Natural killer cell (primary cell): ENCODE measurements around the gene BNIPL. TPM values are rescaled to one million over a fixed set of nuclear protein-coding genes. Genes with fewer than 3 reads are reported as not detected.
A peak's percentile ranks its signal among the peaks of the same experiment; 100 is the strongest.

ENCODE experiments used
- ATAC-seq, 3 donors: fragments of 150-1000 bp in 2 of 3; fragments of 200-7000 bp in 1 of 3; cut with Tn5 transposase; 1 replicate in 1 of 3; 2 replicates in 2 of 3; pipeline ENCODE4 v1.10.0; 2021; ENCODE audit warnings: mild to moderate bottlenecking in 2 of 3, moderate library complexity in 2 of 3
- DNase-seq, 2 donors: peaks; one replicate each; pipeline versions ENCODE4 v3.0.0 to v3.0.0-alpha.2; 2013 to 2021; ENCODE audit warnings: mixed read lengths in 1 of 2
- H3K27ac ChIP-seq: one replicate; pipeline ENCODE4 v1.5.1; 2013; ENCODE audit warnings: mild to moderate bottlenecking, low read length
- H3K27me3 ChIP-seq: one replicate; pipeline ENCODE4 v1.6.1; 2013; ENCODE audit warnings: low read length; ENCODE audit not compliant: control insufficient read depth, insufficient read depth
- H3K36me3 ChIP-seq: one replicate; pipeline ENCODE4 v1.6.1; 2013; ENCODE audit warnings: low read length; ENCODE audit not compliant: control insufficient read depth, insufficient read depth
- H3K4me1 ChIP-seq: one replicate; pipeline ENCODE4 v1.6.1; 2013; ENCODE audit warnings: low read length; ENCODE audit not compliant: control insufficient read depth, insufficient read depth
- H3K4me3 ChIP-seq: one replicate; pipeline ENCODE4 v1.5.1; 2013; ENCODE audit warnings: low read length
- H3K9me3 ChIP-seq: one replicate; pipeline ENCODE4 v1.6.1; 2013; ENCODE audit warnings: low read length; ENCODE audit not compliant: control insufficient read depth, insufficient read depth
- H3K27ac Mint-ChIP-seq, 2 donors: one replicate each; pipeline ENCODE4 v1.8.0; 2022; ENCODE audit warnings: mild to moderate bottlenecking in 2 of 2, mixed read lengths in 2 of 2, moderate library complexity in 1 of 2
- H3K27me3 Mint-ChIP-seq, 2 donors: one replicate each; pipeline ENCODE4 v1.8.0; 2022; ENCODE audit warnings: low read depth in 2 of 2, mixed read lengths in 2 of 2
- H3K36me3 Mint-ChIP-seq: one replicate; pipeline ENCODE4 v1.8.0; 2022; ENCODE audit warnings: mixed read lengths
- H3K4me1 Mint-ChIP-seq, 2 donors: one replicate each; pipeline ENCODE4 v1.8.0; 2022; ENCODE audit warnings: mixed read lengths in 2 of 2
- H3K4me3 Mint-ChIP-seq: one replicate; pipeline ENCODE4 v1.8.0; 2022; ENCODE audit warnings: mild to moderate bottlenecking, moderate library complexity, mixed read lengths
- H3K9me3 Mint-ChIP-seq, 2 donors: one replicate each; pipeline ENCODE4 v1.8.0; 2022; ENCODE audit warnings: mixed read lengths in 2 of 2
- CTCF ChIP-seq: fragments of 200-600 bp; IDR thresholded peaks from one replicate; pipeline ENCODE4 v1.8.0; 2022; ENCODE audit warnings: antibody characterized with exemption
- WGBS: methylation state at CpG from one replicate; pipeline ENCODE4 v1.1.7; 2013; ENCODE audit warnings: missing lambda C conversion rate; ENCODE audit not compliant: insufficient coverage; 5-methylcytosine and 5-hydroxymethylcytosine counted together
- intact Hi-C: fragments of 100-400 bp; cut with micrococcal nuclease; formaldehyde crosslinking; loops from one replicate; pipeline ENCODE4 v1.14.2; 2022
- total RNA-seq, 4 donors: library from RNA; stranded (reverse); fragments of 120-200 nt in 1 of 4; gene quantifications; one replicate each; pipeline versions ENCODE4 v1.2.3 to v1.2.4, GENCODE V29; 2013 to 2022

The BNIPL gene
- total RNA-seq, 3 donors from 2014 or later (not counting 1 experiment from before 2014, with no cell fraction given): 0.28 to 0.39 (median 0.33) TPM

GRCh38 chr1:150995460-150995859, 40.9 kb upstream of the BNIPL start:
- intact Hi-C loops: loop anchor here (5.0 kb wide), 1 partner anchor 738 kb away; the partner anchor contains the start of gene CA14
- Histone ChIP-seq H3K36me3 (peaks cover 12% of the 10 kb centered on the region), H3K9me3 (no peaks in the 10 kb centered on the region), H3K27ac (no peak overlapping the region), H3K4me1 (peaks cover 4% of the 10 kb centered on the region), H3K4me3 (no peak overlapping the region), H3K27me3 (no peaks in the 10 kb centered on the region)
- no peaks in the 10 kb centered on the region for H3K9me3 Mint-ChIP-seq
- DNase-seq: no peak
- no peak overlapping the region for H3K4me3 Mint-ChIP-seq
- H3K4me1 Mint-ChIP-seq: peaks cover 5 to 6% of the 10 kb centered on the region in 2 donors
- TF ChIP-seq CTCF: no peak
- ATAC-seq: no peak
- H3K27ac Mint-ChIP-seq: peak overlapping the region in 1 of 2 donors; percentile 36
- 88% methylated on average over 4 of the region's 4 CpGs for WGBS
- H3K27me3 Mint-ChIP-seq: no peaks in the 10 kb centered on the region
- no peaks in the 10 kb centered on the region for H3K36me3 Mint-ChIP-seq

DNA sequence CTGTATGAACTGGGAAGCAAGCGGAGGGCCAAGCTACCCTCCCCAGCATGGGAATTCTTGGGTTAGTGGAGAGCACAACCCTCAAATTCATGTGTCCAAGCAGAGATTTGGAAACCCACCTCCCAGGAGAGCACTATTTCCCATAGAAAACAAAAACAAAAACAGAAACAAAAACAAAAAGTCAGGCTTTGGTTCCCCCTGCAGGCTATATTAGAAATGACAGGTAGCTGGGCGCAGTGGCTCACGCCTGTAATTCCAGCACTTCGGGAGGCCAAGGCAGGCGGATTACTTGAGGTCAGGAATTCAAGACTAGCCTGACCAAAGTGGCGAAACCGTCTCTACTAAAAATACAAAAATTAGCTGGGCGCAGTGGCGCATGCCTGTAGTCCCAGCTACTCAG, 40.5 kb upstream of the BNIPL start:
- Histone ChIP-seq H3K4me3 (no peak overlapping the region), H3K9me3 (no peaks in the 10 kb centered on the region), H3K27ac (no peak overlapping the region), H3K4me1 (peaks cover 4% of the 10 kb centered on the region), H3K27me3 (no peaks in the 10 kb centered on the region), H3K36me3 (peaks cover 12% of the 10 kb centered on the region)
- no peaks in the 10 kb centered on the region for H3K9me3 Mint-ChIP-seq
- no peaks in the 10 kb centered on the region for H3K36me3 Mint-ChIP-seq
- peaks cover 5 to 6% of the 10 kb centered on the region in 2 donors for H3K4me1 Mint-ChIP-seq
- no peak overlapping the region for H3K4me3 Mint-ChIP-seq
- intact Hi-C loops: loop anchor here (1.0 to 5.0 kb wide), 3 partner anchors 17 to 739 kb away; partner anchors contain the start of gene CA14
- H3K27ac Mint-ChIP-seq: peak overlapping the region in 1 of 2 donors; percentile 36
- DNase-seq (peak; percentile 28 to 70), ATAC-seq (peak; percentile 73 to 79 (median 74))
- TF ChIP-seq CTCF: peak; percentile 80
- no peaks in the 10 kb centered on the region for H3K27me3 Mint-ChIP-seq
- WGBS: 67% methylated on average over 9 of the region's 9 CpGs

- H3K4me1 ChIP-seq: peaks cover 7% of the 10 kb centered on the region
- no peak for DNase-seq
- Mint-ChIP-seq H3K27ac (peak overlapping the region in 1 of 2 donors; percentile 24), H3K9me3 (no peaks in the 10 kb centered on the region), H3K36me3 (no peaks in the 10 kb centered on the region), H3K4me3 (no peak overlapping the region), H3K27me3 (no peaks in the 10 kb centered on the region), H3K4me1 (peaks cover 6% of the 10 kb centered on the region in 2 donors)
- no peaks in the 10 kb centered on the region for H3K27me3 ChIP-seq
- H3K36me3 ChIP-seq: peaks cover 12% of the 10 kb centered on the region
- intact Hi-C loops: loop anchor here (2.0 to 5.0 kb wide), 2 partner anchors 18 to 740 kb away; partner anchors contain the start of gene CA14
- no peak overlapping the region for H3K4me3 ChIP-seq
- no peak for TF ChIP-seq CTCF
- no peaks in the 10 kb centered on the region for H3K9me3 ChIP-seq
- 94% methylated on average over 20 of the region's 20 CpGs for WGBS
- ATAC-seq: no peak
- H3K27ac ChIP-seq: no peak overlapping the region
These were observed 39.1 kb upstream of the BNIPL start for GRCh38 chr1:150997126-150997872.
